GM19239 (cell line): ENCODE data around the gene SNX19.

Source experiments
- DNase-seq: peaks from one replicate; pipeline ENCODE4 v3.0.0; 2011; ENCODE audit warnings: low spot score; ENCODE audit not compliant: insufficient read length
- FAIRE-seq: peaks from 2 replicates; lab custom pipeline; 2011; peaks lifted over from hg19 to GRCh38; lab: Jason Lieb, UNC

Gene SNX19

DNA sequence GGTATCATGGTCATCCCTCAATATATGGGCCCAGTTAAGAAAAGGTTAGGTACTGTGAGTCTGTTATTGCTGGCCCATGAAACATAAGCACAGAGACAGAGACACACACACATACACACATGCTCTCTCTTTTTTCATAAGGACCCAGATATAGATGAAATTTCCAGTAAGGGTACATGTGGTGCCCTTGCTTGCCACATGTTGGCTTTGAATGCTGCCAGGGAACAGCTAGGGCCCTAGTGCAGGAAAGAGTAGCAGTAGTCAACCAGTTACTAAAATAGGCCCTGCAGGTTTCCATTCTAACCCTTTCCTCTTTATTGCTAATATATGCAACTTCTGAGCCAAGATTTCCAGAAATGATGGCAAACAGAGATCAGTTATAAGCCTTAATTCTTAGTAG is 9.1 kb downstream of the SNX19 start:
- no peak for DNase-seq
- FAIRE-seq, result no peak

DNA sequence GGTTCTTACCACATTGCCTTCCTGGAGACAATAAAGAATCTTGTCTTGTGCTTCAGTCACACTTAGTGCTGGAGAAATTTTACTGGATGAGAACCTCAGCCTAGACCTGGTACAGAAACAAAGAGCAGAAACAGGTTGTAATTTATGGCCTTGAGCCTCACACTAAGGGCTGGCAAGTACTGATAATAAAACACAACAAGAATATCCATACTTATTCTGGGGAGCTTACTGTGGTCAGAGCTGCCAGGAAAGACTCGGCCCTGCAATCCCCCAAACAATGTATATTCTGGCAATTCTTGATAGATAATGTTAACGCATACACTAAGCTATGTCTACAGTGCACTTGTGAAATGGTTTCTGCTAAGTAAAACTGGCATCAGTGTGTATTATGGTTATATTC is 9.7 kb downstream of the SNX19 start:
- DNase-seq (no peak), FAIRE-seq (no peak)

DNA sequence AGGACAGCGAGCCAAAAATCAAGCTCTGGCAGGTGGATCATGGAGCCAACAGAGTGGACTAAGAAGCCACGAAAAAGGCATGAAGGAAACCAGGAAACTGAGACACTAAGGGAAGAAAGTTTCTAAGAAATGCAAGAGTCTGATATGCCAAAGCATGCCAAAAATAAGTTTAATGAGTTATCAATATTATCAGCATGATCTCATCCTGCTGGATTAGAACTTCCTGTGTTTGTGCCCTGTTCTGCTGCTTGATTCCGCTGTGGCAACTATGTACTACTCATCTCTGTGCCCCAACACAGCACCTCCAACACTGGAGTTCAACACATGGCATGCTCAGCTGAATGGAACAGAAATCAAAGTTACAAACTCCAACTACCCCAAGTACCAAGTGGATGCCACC is 10.8 kb downstream of the SNX19 start:
- FAIRE-seq, result no peak
- no peak for DNase-seq

DNA sequence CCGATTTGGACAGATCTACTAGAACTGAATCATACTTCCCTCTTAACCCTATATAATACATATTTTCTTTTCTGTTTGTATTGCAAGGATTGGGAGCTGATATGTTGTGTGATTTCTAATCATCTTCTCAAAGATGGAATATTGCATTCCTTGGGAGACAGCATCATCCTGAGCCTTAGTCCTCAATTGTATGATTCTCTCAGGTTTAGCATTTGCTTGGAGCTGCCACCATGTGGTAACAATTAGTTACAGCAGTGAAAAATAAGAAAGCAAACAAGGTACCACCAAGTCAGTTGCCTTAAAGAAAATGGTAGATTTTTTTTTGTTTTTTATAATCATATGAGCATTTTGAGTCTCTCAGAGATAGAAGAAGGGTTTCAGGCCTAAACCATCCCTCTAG is 11.9 kb downstream of the SNX19 start:
- DNase-seq, result no peak
- FAIRE-seq, result no peak

DNA sequence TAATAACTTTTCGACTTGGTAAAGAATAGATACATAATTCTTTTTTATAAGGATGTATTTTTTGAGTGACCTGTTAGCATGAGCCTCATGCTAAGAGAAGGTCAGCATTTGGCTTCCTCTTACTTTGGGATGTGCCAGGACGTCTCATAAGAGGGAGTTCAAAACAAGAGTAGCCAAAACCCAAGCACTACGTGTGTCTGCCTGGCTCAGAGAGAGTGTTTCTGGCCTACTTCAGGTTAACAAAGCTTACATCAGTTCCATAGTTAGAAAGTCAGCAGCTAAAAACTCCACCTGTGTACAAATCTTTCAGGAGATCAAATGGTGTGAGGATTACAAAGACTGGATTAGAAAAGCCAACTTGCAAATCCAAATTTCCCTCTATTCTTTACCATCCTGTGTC is 13.9 kb downstream of the SNX19 start:
- FAIRE-seq (no peak), DNase-seq (no peak)

DNA sequence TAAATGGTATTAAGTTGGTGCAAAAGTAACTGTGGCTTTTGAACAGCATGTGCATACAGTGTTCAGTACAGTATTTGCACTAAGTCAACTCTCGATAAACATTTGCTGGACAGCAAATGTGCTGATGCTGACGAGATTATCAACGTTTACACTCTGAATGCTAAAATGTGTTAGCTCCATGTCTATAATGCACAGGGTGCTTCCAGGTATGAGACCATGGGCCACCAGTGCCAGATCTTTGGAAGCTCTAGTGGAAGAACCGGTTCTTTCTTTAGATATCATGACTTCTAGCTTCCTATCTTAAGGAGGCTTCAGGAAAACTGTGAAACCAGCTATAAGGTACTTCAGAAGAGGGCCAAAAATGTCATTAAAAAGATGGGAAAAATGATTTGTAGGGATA is 17.2 kb downstream of the SNX19 start:
- no peak for FAIRE-seq

DNA sequence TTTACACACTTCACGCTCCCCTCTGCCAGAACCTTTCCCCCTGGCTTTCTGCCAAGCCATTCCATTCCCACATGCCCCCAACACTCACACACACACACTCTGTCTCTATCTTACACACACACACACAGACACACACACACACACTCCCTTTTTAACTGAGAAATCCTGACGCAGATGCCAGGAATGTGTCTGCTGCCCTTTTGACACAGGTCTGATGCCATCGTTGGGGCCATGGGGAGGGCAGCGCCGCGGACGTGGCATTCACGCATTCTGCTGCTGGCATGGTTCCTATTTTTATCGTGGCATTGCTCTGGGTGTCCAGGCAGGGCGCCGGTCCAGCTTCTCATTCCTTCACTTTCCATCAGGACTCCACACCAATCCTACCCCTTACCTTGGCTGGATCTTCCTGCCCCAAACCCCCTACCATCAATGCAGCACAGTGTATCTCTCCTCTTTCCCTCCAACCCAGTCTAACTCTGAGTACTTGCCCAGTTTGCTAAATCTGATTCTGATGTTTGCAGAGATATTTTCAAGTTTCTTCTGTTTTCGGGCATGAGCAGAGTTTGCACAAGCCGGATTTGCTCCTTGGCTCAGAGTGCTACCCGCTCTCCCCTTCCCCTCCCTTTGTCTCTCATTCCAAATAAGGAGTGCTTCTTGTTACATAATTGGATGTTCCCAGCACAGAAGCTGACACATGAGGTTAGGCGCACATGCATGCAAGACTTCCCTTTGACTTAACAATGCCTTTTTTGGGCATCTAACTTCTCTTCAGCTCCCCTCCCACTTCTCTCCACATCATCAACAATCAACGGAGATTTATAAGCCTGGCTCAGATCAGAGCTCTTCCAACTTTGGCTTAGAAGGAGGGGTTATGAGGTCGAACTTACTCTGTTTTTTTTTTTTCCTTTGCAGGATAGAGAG is 18.8 kb downstream of the SNX19 start:
- FAIRE-seq, result no peak
- DNase-seq, result no peak

More for the DNA sequence above, 17.2 kb downstream of the SNX19 start:
- no peak for DNase-seq

DNA sequence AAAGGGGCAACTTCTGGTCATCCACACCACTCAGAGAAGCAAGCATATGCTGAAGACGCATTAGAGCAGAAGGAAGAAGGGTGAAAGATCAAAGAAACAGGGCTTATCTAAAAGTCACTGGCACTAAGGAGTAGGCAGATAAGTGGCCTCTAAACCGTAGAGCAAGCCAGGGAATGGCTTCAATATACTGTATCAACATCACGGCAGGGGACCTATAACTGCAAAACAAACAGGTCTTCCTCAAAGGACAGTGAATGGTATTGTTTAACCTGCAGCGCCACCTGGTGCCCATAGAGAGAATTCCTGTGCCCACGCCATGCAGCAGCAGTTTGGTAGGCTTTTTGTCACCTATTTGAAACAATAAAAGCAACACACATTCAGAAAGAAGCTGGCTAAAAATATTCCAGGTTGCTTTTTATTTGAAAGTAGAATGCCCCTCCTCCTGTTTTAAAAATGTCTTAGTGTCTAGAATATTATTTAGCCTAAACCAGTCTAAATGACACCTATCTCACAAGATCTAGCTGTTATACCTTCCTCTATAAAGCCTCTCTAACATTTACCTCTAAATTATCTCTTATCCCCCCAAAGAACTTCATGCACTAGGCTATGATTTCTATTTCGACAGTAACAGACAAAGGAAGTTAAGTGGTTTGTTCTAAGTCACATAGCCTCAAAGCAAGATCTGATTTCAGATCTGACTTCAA is 21.8 kb downstream of the SNX19 start:
- peak; percentile 98 for FAIRE-seq
- peak; percentile 27 for DNase-seq

DNA sequence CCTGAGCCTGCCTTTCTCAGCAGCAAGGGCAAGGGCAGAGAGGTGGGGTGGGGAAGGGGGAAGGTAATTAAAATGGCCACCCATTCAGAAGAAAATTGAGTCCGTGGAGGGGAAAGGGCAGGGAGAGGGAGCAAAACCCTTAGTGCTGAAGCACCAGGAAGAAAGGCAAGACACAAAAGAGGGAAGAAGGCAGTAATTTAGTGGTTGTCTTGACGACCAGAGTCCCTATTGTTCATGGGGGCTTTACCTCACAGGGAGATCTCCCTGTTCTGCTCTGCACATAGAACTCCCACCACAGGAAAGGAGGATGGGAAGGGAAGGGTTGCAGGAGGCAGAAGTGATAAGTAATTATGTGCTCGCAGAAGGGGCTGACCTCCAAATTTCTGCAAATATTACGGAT is 23.4 kb downstream of the SNX19 start:
- DNase-seq, result no peak
- FAIRE-seq, result no peak

DNA sequence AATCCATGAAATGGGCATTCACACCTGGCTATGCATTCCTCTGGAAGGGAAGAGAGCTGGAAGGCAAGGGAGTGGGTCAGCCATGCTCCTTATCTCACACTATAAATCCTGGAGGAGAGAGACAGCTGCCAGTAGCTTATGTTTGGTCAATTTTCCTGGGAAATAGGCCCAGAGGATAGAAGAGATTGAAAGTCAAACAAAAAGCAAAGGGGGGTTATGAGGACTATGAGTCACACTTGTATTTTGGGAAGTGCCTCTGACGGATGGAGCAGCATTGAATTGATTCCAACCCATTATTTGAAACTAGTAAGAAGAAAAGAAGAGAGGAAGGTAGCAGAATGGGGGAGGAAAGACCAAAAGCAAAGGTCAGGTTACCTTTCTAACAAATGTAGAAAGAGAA is 25.0 kb downstream of the SNX19 start:
- DNase-seq (no peak), FAIRE-seq (no peak)

DNA sequence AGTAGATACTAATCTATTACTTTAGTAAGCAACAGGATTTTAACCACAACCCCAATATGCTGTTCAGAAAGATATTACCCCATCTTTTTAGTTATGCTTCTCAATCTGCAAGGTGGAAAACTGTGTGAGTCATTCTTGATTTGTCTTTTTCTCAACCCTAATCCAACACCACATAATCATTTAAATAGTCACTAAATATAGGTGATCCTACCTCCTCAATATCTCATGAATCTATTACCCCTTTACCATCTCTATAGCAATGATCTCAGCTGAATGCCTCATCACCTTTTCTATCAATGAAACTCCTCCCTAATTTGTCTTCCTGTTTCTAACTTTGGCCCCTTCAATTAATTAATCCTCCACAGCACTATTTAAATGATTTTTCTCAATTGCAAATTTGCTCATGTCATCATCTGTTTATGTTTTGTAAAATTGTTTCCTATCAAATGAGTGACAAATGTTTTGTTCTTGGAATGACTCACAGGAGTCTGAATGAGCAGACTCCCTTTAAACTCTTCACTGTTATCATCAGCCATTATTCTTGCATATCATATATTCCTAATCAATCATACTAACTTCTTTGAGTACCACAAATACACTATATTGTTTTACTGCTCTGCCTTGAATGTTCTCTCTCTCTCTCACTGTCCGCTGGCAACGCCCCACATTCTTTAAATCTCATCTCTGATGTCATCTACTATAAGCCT is 26.1 kb downstream of the SNX19 start:
- no peak for DNase-seq
- no peak for FAIRE-seq

DNA sequence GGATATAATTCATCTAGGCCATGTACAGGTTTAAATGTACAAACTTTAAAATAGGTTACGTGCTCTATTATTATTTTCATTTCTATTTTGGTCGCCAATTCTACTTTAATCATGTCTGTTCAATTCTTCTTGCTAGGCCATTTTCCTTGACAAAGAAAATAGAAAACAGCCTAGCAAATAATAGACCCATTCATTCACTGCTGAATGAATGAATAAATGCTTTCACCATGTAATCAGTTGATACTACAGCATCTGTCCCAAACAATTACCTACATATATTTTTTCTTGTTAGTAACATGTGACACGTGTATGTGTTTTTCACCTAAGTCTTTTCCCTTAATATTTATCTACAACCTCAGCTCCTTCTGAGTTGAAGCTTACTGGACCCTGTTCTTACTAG is 27.5 kb downstream of the SNX19 start:
- no peak for FAIRE-seq
- no peak for DNase-seq

DNA sequence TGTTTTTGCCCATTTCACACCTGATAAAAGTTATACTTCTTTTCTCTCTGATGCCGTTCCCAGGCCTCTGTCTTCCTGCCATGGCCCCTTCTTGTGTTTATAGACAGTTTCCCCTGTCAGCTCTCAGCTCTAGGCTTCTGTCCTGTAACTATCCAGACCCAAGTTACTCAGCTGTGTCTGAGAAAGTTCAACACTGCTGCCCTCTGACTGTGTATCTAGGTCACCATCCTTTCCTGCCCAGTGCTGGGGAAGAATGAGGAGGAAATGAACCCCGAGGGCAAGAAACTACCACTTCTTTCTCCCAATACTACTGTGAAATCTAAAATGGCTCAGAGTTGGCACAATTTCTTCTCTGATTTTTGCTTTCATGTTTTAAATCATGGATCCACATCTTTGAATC is 29.6 kb downstream of the SNX19 start:
- no peak for DNase-seq
- no peak for FAIRE-seq

DNA sequence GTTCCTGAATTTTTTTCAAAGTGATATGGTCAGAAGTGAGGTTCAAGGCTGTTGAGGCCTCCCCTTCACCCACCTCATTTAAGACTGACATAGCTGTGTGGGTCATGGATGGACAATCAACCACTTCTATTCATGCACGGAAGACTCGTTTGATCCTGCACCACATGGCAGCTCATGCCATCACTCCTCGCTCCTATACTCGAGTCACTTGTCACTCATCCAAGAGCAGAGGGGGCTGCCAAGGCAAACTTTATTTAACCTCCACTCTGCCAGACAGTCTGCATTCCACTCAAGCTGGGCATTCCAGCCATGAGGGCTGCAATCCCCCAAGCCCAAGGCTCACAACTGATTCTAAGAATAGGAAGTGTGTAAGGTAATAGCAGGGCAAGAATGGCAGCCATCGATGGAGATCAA is 34.1 kb downstream of the SNX19 start:
- DNase-seq, result no peak
- no peak for FAIRE-seq

DNA sequence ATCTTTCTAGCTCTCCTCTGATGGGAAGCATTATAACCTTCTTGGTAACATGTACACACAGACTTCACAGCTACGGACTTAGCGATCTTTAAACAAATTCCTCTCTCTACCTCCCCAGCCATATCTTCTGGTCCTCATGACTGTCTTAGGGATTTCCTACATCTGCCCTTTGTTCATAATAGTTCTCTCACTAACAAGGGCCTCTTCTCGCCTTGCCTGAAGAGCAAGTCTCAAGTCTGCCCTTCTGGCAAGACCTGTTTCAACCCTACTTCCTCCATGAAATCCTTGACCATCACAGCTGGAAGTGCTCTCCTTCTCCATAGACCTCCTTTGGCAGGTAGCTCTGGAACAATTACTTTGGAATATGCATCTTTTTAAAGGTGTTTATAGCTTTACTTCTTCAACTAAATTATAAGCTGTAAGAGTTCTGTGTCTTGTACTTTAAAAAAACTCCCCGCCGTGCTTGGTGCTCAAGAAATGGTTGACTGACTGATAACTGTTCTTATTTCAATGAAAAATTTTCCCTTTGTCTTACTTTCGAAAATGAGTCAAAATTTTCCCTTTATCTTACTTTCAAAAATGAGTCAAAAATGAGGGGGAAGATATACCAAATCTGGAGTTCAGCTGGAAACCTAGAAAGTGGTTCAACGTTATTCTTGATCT is 34.7 kb downstream of the SNX19 start:
- FAIRE-seq, result no peak
- DNase-seq, result no peak

DNA sequence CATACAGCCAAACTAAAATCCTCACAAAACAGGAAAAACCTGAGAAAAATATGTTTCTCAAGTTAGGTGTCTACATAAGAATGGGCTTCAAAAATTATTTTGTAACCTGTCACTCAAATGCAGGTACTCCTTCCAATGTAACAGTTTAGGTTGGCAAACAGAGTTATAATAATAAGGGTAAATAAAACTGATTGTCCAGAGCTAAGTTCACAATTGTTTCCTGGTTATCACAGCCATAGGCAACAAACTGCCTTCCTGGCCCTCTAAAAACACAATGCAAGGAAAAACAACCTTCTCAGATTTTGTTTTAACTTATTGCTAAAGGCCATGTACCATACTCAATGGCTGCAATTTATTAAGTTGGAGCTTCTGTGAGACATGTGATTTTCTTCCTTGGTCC is 36.4 kb downstream of the SNX19 start:
- DNase-seq, result no peak
- FAIRE-seq, result no peak

DNA sequence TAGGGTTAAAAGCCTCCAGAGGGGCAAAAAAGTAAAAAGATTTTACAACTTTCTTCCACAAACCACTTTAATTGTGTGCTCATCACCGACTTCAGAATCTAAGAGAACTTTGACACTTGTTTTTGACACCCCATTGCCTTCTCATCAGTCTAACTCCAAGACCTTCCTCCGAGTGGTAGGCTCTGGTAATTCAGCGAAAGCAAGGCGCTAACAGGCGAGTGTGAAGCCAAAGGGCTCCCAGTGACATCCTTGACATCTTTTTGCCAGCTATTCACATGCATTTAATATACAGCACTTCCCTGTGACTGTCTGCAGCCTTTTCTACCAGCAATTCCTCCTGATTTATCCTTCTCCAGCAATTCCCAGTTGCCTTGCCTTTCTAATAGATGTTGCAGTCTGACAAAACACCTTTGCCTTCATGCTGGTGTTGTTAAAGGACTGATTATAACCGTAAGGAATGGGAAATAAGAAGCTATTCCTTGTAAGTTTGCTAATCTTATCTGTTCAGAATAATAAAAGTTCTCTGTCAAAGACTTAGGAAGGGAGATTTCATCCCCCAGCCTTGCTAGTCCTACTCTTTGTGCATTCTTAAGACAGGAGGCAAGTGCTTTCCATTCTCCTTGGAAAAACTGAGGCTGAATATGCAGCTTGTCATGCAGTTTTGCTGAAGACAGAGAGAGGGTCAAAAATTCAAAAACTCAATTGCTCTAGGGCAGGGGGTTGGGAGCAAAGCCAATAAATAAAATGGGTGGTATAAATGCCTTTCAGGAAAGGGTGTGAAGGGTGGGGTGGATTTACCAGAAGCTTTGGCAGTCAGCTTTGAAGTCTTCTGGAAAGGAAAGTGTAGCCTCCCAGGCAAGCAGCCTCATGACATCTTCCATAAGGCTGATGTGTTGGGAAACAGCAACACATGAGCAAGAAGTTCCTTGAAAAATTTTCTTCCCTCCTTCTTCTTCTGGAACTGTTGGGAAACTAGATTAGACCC is 39.1 kb downstream of the SNX19 start:
- no peak for FAIRE-seq
- DNase-seq, result no peak

DNA sequence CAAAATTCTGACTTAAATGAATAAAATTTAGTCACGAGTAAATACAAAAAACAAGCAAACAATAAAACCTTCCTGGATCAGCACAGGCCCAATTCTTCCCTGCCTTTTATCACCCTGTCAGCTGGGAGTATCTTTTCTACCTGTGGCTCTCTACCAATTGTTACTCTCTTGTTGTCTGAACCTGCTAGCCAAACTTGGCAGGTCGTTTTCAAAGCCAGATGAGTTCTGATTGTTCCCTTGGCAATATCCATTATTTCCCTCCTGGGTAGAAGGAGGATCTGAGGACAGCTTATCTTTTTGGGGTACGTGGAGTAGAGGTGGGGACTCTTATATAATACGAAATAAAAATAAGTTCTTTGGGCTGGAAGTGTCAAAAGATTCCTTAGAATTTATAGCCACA is 40.2 kb downstream of the SNX19 start:
- no peak for FAIRE-seq
- DNase-seq, result no peak

DNA sequence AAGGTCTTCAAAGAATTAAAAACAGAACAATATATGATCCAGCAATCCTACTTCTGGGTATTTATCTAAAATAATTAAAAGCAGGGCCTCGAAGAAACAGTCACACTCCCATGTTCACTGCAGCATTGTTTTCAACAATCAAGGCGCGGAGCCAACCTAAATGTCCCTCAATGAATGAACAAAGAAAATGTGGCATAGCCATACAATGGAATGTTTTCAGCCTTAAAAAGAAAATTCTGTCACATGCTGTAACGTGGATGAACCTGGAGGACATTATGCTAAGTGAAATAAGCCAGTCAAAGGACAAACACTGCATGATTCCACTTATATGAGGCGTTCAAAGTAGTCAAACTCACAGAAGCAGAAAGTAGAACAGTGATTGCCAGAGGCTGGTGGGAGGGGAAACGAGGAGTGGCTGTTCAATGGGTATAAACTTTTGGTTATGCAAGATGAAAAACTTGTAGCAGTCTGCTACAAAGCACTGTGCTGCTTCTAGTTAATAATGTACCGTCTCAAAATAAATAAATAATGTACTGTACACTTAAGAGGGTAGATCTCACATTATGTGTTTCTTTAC is 41.2 kb downstream of the SNX19 start:
- DNase-seq (no peak), FAIRE-seq (no peak)
